Activated T-cell treated with anti-CD3 and anti-CD28 coated beads, Interleukin-2, amount 50 U/mL, for 1 hour (primary cell): Measurements from ENCODE around the gene PIK3R1.

Experiments used
- DNase-seq: peaks from one replicate; pipeline ENCODE4 v3.0.0-alpha.2; 2020

The PIK3R1 gene

GRCh38 chr5:68253624-68254585 lies 38.3 kb downstream of the PIK3R1 start:
- no peak for DNase-seq

- DNase-seq, result no peak
Measured at GRCh38 chr5:68254810-68255209, 39.3 kb downstream of the PIK3R1 start.

DNA sequence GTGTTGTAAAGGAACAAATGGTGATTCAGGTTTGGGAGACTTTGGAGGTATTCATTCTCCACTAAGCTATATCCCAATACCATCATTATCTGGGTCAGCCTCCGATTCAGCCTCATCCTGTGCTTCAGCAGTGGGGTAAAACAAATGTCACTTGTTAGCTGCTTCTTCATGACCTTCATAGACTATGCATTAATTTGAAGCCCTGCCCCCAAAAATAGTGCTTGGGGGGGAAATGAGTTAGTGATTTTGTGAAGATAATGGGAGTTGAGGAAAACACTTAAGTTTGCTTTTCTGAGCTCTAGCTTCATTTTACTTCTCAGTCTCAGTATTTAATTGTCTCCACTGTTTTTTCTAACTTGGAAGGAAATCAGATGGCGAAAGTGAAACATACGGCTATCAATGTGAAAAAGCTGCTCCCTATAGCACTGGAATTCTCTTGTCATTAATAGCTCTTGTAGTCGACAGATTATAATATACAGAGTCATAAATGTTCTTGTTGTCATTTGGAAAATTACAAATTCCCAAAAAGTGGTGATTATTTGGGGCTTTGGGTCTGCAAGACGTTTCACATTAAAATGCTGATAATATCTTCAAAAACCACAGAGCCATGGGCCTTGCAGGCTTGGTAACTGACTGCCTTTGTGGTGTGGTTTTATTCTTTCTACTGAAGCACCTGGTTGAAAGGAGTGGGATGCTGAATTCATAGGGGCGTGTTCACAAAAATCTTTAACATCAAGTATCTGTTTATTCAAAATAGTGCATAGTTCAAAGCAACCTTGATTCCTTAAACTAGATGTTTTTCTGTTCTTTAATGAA lies 40.0 kb downstream of the PIK3R1 start:
- no peak for DNase-seq

- DNase-seq, result no peak
Measured at GRCh38 chr5:68257210-68257609, 41.7 kb downstream of the PIK3R1 start.

GRCh38 chr5:68258531-68258930 lies 43.0 kb downstream of the PIK3R1 start:
- no peak for DNase-seq

DNA sequence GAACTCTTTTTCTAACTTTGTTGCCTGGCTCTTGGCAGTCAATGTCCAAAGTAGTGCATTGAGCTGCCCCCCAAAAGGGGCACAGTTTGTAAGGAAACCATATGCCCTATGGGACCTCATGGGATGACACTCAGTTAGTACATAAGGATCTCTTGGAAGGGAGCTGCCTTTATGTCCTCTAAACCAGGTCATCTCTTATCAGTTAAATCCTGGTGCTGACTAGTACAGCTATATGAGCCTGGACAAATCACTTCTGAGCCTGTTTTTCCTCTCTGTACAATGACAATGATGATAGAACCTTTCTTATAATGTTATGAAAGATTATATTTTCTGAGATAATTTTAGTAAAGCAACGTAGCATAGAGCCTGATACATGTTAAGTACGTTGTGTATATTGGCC lies 44.1 kb downstream of the PIK3R1 start:
- no peak for DNase-seq

DNA sequence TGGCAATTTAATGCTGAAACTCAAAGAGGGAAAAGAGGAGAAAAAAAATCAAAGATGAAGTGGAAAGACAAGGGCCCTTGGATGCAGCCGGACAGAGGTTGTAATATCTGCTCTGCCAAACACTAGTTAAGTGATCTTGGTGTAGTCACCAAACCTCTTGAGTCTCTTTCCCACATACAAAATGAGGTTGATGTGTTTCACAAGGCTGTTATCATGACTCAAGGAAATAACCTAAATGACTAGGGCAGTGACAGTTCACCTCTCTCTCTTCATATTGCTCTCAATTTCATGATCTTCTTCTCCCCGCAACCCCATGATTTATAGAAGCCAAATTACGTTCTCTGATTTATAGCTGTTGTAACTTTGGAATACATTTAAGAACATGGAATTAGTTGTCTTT lies 44.9 kb downstream of the PIK3R1 start:
- DNase-seq, result no peak

DNA sequence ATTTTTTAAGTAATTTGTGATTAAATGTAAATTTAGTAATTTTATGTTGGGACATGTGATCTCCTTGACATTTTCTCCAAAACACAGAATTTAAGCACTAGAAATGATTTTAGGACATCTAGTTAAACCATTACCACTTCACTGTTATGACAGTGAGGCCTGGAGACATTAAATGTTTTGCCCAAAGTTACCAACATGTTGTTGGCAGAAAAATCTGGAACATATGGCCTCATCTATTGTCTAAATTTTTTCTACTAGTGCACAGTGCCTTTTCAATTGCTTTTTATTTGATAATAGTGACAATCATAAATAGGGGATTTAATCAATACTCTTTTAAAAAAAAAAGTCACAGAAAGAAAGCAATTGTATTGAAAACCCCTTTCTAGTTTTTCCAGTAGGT lies 45.6 kb downstream of the PIK3R1 start:
- DNase-seq, result no peak

DNA sequence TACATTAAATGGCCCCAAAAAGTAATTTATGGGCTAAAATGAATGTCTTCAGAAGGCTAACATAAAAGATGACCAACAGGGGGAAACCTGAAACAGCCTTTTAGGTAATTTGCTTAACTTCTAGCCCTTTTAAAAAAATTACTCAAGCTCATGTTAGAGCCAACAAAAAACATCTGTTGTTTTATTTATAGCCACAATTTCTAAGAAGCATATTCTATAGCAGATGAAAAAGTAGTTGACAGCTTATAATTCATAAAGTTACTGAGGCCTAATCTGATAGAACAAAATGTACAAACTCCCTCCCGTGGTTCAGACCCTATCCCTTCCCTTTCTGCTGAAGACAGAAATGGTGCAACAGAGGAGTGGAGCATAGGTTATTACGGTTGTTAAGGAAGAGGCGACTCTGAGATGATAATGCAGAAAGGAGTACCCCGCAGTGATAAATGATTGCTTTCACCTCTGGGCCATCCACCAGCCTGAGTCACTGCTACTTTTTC lies 46.1 kb downstream of the PIK3R1 start:
- no peak for DNase-seq

DNA sequence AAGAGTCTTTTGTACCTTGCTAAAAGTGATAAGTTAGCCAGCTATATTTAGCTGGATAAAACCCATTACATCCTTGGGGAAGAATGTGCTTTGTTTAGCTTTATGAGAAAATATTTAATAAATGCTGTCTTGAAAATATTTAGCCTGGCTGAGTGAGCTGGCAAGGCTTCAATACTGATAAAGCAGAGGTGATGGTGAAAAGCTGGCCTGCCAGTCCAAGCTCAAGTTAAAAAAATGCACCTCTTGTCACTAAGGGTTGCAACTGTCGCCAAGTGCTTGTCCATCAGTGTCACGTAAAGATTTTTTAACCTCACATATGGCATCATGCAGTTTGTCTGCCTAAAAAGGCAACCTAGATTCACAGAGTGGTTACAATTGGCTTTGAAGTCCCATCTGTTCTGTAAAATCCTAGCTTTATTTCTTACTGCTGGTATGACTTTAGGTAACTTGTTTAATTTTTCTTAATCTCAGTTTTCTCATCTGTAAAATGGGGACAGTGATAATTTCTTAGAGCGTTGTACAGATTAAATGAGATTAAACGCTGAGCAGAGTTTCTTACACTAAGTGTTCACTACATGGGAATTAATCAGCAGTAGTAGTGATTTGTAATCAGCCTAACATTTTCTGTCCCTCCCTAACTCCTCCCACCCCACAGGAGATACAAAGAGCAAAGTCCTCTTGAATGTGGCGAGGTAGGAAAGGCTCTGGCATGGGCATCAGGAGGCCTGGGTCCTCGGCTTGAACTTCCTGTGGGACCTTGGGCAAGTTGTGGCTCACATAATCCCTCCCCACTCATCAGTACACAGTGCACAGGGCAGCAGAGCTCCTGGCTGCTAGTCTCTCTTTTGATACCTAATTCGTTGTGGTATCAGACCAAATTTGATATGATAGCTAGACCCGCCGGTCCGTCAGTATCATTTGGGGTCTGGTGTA lies 48.7 kb downstream of the PIK3R1 start:
- DNase-seq, result no peak

DNA sequence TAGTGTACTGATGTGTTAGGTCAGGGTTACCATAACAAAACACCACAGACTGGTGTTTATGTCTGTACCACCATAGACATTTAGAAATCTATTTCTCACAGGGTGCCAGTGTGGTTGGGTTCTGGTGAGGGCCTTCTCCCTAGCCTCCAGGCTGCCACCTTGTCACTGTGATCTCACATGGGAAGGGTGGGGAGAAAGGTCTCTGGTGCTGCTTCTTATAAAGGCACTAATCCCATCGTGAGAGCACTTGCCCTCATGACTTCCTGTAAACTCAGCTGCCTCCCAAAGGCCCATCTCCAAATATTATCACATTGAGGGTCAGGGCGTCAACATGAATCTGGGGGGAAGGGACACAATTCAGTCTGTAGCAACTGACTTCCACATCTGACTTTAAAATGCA lies 49.8 kb downstream of the PIK3R1 start:
- no peak for DNase-seq

DNA sequence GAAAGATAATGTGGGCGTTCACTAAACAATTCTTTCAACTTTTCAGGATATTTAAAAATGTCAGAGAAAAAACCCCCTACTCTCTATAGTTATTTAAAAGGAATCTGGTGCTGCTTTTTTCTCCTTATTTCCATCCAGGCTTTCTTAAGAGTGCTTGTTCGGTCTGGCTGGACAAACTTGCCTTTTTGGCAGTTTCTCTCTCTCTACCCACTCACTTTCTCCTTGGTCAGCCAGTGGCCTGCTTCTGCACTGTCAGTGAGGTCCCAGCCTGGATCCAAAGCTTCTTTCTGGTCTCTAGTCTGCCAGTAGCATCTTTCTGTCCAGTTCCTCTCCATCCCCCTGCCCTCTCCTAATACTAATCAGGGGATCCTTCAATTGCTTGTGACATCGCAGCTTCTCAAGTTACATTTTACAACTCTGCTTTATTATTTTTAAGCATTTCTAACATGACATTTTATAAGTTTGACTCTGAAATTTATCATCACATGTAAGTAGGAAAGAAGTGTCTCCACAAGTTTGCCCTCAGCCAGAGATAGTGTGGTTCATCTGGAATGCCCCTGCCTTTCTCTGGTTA lies 50.4 kb downstream of the PIK3R1 start:
- DNase-seq, result no peak

DNA sequence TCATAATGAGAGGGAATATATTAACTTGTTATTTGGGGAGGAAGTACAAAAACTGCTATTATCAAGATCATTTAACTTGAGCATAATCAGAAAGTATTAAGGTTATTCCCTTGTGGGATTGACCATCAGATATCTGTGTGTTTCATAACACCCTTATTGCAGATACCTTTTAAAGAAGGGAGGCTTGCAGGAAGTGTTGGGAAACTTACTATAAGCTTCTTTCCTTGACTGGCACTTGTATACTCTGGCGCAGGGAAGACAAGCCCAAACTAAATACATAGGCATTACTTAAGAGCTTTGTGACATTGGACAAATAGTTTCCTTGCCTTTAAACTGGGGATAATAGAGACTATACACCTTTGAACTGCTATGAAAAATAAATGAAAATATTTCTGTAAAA lies 50.9 kb downstream of the PIK3R1 start:
- no peak for DNase-seq

DNA sequence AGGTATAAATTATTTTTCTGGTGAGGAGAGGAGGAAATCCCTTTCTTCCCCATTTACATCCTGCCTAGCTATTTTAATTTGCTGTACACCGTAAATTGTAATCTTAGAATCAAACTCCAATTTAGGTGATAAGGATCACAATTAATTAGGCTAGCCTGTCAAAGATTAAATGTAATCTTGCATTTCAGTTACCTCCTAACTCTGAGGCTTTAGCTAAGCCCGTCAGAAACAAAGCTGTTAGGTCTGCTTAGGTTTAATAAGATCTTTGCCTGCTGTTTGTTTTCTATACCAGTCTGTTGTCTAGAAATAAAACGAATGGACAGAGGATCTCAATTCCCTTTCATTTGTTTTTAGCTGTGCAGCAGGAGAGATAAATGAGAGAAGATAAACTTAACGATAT lies 51.5 kb downstream of the PIK3R1 start:
- no peak for DNase-seq

DNA sequence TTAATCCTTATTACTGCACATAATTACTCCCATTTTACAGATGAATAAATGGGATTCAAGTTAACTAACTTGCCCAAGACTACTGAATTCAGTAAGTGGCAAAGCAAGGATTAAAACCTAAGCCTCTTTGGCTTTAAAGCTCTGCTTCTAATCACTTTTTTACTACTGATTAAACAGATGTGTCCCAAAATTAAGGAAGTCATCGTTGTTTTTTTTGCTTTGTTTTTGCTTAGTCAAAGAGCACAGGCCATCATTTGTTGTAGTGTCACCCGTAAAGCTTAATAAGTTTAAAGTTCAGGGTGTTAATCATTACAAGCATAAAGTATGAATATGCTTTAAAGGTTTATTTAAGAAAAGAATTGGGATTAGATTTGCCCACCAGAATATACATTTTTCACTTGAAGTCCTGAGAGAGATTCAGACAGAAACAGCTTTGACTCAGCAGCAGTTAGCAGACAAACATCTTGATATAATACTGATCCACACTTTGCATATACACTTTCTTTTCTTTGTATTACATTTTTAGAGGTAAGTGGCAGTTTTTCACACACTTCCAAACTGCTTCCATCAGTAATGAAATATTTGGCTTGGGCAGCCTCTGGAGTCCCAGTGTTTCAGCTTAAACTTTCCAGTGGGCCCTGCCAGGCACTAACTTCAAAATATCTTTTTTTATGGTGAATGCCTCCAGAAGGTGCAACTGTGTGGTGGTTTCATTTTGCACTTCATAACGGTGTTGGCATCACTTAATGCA lies 52.7 kb downstream of the PIK3R1 start:
- no peak for DNase-seq

- no peak for DNase-seq
Measured at GRCh38 chr5:68268852-68269130, 53.2 kb downstream of the PIK3R1 start.

DNA sequence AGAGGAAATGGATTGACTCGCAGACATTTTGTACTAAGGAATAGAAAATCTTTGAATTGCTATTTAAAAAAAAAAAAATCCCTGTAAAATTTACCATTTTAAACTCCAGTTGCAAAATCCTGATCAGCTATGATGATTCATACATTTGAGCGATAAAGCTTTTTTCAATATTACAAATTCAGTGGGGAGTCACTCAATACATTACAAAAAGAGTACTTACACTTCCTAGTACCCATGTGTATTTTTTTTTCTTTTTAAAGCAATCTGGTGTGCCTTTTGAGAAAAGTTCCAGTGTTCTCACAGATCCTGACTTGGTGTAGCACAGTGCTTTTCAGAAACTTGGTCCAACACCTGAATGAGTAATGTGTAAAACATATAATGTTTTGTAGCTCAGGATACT lies 54.3 kb downstream of the PIK3R1 start:
- no peak for DNase-seq

DNA sequence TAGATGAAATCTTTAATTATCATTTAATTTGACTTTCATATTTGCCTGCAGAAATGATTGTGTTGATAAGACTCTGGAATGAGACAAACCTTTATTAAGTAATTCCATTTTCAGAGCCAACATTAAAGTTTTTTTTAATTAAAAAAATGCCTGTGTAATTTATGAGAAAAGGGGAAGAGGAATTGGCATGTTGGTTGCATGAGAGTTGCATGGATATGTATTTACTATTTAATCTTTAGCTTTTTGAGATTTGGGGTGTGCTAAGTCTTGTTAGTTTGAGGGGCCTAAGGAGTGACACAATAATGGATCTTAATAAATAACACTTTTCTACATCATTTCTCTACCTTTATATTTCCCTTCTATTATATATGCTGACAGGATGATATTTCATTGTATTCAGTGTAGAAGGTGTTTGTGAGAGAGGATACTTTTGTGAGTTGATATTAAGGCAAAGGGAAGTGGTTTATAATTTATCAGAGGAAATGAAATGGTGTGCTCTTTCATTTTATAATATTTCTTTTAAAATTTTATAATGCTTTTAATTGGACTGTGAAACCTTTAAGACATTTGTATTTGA lies 54.9 kb downstream of the PIK3R1 start:
- no peak for DNase-seq

DNA sequence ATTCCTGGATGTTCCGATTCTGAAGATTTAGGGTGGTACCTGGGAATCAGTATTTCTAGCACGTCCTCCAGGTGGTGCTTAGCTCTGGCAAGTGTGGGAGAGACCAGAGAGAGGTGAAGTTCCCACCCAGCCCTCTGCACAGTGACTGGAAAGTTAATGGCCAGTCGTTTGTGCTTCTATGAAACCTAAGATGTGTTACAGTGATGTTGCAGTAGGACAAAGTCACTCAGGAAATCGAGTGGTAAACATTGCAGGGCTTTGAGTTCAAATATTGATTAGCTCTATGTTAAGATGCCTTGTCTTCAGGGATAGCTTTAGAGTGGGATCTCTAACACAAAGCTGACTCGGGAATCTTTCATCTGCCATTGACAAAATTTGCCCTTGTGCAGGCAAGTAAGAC lies 55.6 kb downstream of the PIK3R1 start:
- no peak for DNase-seq

DNA sequence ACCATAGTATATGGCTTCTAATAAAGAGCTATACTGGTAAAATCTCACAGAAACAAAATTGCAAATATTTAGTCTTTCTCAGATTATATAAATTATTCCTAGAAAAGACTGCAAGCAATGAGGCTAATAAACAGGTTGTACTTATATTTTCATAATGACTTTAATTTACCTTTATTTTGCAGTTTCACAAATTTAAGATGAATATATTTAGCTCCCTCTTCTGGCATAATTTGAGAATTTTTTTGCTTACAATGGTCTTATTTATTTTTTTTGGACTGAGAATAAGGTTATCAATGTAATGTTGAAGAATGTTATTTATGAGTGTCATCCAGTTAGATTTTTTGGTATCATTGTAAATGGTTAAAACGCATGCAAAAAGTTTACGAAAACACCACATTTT lies 56.7 kb downstream of the PIK3R1 start:
- no peak for DNase-seq

- no peak for DNase-seq
Measured at GRCh38 chr5:68273717-68274409, 58.3 kb downstream of the PIK3R1 start.
